ENCODE measurements around the gene OR2L8. TPM values are rescaled to one million over a fixed set of nuclear protein-coding genes. Genes with fewer than 3 reads are reported as not detected.
"Not testable (repeated sequence)": the region's sequence is repeated elsewhere in the genome, so short reads cannot be mapped to it uniquely, and the experiment has no call there.

OR2L8 gene
- total and polyA plus RNA-seq, 4 donors, result 0.69 TPM; not detected in 3

DNA sequence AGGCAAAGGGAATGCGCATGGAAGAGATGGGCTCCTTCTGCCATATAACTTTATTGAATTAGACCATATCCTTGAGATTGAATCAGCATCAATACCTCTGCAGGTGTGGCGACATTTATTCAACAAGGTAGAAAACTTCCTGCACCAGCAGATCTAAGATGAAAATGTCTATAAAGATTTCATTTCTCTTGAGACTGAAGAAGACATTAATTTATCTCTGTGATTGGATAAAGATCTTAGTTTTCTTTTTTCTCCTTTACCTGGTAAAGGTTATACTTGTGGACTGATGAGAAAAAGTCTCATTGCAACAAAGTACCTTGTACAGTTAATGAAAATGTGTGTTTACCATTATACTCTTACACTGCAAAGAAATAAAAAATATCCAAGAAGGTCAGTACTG lies 28.7 kb upstream of the OR2L8 start, which contains the start of gene OR2T8:
Gene OR2T8, plus strand, starts transcription at position 301 of the 400 bp plus-strand sequence. CDS start 766 bp downstream, outside the sequence.
- DNase-seq, result no peak
- no peaks in the 10 kb centered on the region for H3K36me3 ChIP-seq (ENCODE audit: control insufficient read depth in 1 of 2, insufficient read depth in 2 of 2, low read length in 1 of 2)
- H3K4me3 ChIP-seq (ENCODE audit: low read length in 2 of 2), result no peak within 1 kb of the TSS
- H3K9me3 ChIP-seq (ENCODE audit: control insufficient read depth, low read length), result peaks cover 2% of the 10 kb centered on the region
- intact Hi-C loops (cut with DNase I), result no loop called here
- no peaks in the 10 kb centered on the region for H3K4me1 ChIP-seq (ENCODE audit: control insufficient read depth in 1 of 2, insufficient read depth in 2 of 2, low read length in 2 of 2)
- no peak for ATAC-seq (ENCODE audit: low FRiP score)
- no peaks in the 10 kb centered on the region for H3K27me3 ChIP-seq (ENCODE audit: control insufficient read depth in 1 of 2, insufficient read depth in 2 of 2, low read length in 1 of 2)
- no peak within 1 kb of the TSS for H3K27ac ChIP-seq (ENCODE audit: low read depth in 1 of 2, low read length in 2 of 2)
- 61 to 91% methylated on average over 2 of the region's 2 CpGs for WGBS, 2 donors

DNA sequence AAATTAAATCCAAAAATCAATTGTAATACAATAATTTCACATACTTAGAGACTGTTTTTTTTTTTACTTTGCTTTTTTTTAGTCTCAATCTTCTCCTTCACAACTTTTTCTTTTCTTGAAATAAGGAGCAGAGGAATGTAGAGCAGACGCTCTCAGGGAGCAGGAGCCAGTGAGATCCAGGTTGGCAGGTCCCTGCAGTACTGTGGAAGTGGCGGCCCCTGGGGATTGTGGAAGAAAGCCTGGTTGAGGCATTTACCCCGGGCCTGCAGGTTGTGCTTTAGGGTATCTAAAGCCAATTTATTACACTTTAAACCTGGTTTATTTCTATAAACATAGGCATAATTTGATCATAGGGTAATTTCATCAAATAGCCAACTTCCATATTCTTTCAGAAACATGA lies 24.7 kb upstream of the OR2L8 start:
- H3K4me1 ChIP-seq (ENCODE audit: control insufficient read depth in 1 of 2, insufficient read depth in 2 of 2, low read length in 2 of 2), result no peaks in the 10 kb centered on the region
- DNase-seq (no peak), ATAC-seq (ENCODE audit: low FRiP score) (no peak)
- H3K27ac ChIP-seq (ENCODE audit: low read depth in 1 of 2, low read length in 2 of 2), result no peak overlapping the region
- H3K4me3 ChIP-seq (ENCODE audit: low read length in 2 of 2), result no peak overlapping the region
- 51 to 56% methylated on average over 3 of the region's 3 CpGs for WGBS, 2 donors
- intact Hi-C loops (cut with DNase I), result no loop called here
- no peaks in the 10 kb centered on the region for H3K36me3 ChIP-seq (ENCODE audit: control insufficient read depth in 1 of 2, insufficient read depth in 2 of 2, low read length in 1 of 2)
- no peaks in the 10 kb centered on the region for H3K9me3 ChIP-seq (ENCODE audit: control insufficient read depth, low read length)
- H3K27me3 ChIP-seq (ENCODE audit: control insufficient read depth in 1 of 2, insufficient read depth in 2 of 2, low read length in 1 of 2), result no peaks in the 10 kb centered on the region

DNA sequence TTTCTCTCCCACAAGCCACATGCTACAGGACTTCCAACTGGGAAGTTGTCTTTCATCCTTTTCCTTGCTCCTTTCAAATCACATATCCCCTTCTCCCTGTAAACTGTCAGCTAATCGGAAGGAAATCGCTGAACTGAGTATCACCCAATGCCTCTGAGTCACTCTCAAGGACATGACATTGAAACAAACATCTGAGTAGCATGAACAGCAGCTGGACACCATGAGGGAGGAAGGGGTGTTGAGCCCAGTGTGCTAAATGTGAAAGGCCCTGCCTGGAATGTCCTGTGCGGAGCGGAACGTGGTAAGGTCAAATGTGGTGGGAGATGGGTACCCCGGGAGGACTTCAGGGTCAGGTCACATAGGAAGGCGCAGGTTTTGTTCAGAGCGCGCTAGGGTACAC lies 23.8 kb upstream of the OR2L8 start, which contains the start of gene OR2AJ1:
Gene OR2AJ1, plus strand, starts transcription at position 22 of the 400 bp plus-strand sequence. CDS start 8,880 bp downstream, outside the sequence.
- H3K9me3 ChIP-seq (ENCODE audit: control insufficient read depth, low read length), result no peaks in the 10 kb centered on the region
- H3K27ac ChIP-seq (ENCODE audit: low read depth in 1 of 2, low read length in 2 of 2), result no peak within 1 kb of the TSS
- H3K36me3 ChIP-seq (ENCODE audit: control insufficient read depth in 1 of 2, insufficient read depth in 2 of 2, low read length in 1 of 2), result no peaks in the 10 kb centered on the region
- DNase-seq (no peak), ATAC-seq (ENCODE audit: low FRiP score) (no peak)
- H3K27me3 ChIP-seq (ENCODE audit: control insufficient read depth in 1 of 2, insufficient read depth in 2 of 2, low read length in 1 of 2), result no peaks in the 10 kb centered on the region
- H3K4me1 ChIP-seq (ENCODE audit: control insufficient read depth in 1 of 2, insufficient read depth in 2 of 2, low read length in 2 of 2), result no peaks in the 10 kb centered on the region
- H3K4me3 ChIP-seq (ENCODE audit: low read length in 2 of 2), result no peak within 1 kb of the TSS
- intact Hi-C loops (cut with DNase I), result no loop called here
- WGBS, 2 donors, result 84 to 89% methylated on average over 9 of the region's 9 CpGs

DNA sequence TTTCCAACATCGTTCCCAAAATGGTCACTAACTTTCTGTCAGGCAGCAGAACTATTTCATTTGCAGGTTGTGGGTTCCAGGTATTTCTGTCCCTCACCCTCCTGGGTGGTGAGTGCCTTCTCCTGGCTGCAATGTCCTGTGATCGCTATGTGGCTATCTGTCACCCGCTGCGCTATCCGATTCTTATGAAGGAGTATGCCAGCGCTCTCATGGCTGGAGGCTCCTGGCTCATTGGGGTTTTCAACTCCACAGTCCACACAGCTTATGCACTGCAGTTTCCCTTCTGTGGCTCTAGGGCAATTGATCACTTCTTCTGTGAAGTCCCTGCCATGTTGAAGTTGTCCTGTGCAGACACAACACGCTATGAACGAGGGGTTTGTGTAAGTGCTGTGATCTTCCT lies 14.7 kb upstream of the OR2L8 start:
- H3K27me3 ChIP-seq (ENCODE audit: control insufficient read depth in 1 of 2, insufficient read depth in 2 of 2, low read length in 1 of 2), result no peaks in the 10 kb centered on the region
- peaks cover 4% of the 10 kb centered on the region for H3K9me3 ChIP-seq (ENCODE audit: control insufficient read depth, low read length)
- 95% methylated on average over 8 of the region's 8 CpGs for WGBS, 2 donors
- H3K4me3 ChIP-seq (ENCODE audit: low read length in 2 of 2), result no peak overlapping the region
- H3K36me3 ChIP-seq (ENCODE audit: control insufficient read depth in 1 of 2, insufficient read depth in 2 of 2, low read length in 1 of 2), result no peaks in the 10 kb centered on the region
- no peak overlapping the region for H3K27ac ChIP-seq (ENCODE audit: low read depth in 1 of 2, low read length in 2 of 2)
- DNase-seq, result no peak
- no peak for ATAC-seq (ENCODE audit: low FRiP score)
- intact Hi-C loops (cut with DNase I), result no loop called here
- H3K4me1 ChIP-seq (ENCODE audit: control insufficient read depth in 1 of 2, insufficient read depth in 2 of 2, low read length in 2 of 2), result peaks cover 0 to 2% of the 10 kb centered on the region in 2 donors

DNA sequence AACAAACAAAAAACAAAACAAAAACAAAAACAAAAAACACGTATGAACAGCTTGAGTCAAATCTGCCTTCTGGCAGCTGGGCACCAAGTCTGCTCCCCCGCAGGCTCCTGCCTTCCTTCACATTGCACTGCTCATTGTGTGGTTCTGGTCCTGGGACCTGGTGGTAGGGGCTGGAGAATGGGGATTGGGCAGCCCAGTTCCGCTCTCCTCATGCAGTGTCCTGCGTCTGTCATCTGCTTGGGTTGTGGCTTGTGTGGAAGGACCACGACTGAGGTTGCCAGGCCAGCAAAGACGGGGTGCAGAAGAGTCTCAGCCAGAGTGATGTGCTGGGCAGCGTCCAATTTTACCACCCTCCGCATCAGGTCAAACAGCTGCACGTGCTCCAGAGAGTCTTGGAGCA lies 12.9 kb upstream of the OR2L8 start:
- Histone ChIP-seq H3K9me3 (ENCODE audit: control insufficient read depth, low read length) (peaks cover 4% of the 10 kb centered on the region), H3K36me3 (ENCODE audit: control insufficient read depth in 1 of 2, insufficient read depth in 2 of 2, low read length in 1 of 2) (no peaks in the 10 kb centered on the region), H3K27me3 (ENCODE audit: control insufficient read depth in 1 of 2, insufficient read depth in 2 of 2, low read length in 1 of 2) (no peaks in the 10 kb centered on the region), H3K4me3 (ENCODE audit: low read length in 2 of 2) (no peak overlapping the region), H3K27ac (ENCODE audit: low read depth in 1 of 2, low read length in 2 of 2) (no peak overlapping the region), H3K4me1 (ENCODE audit: control insufficient read depth in 1 of 2, insufficient read depth in 2 of 2, low read length in 2 of 2) (peaks cover 0 to 2% of the 10 kb centered on the region in 2 donors)
- ATAC-seq (ENCODE audit: low FRiP score), result no peak
- DNase-seq, result peak in 1 of 2 donors; percentile 62
- 92 to 93% methylated on average over 9 of the region's 9 CpGs for WGBS, 2 donors
- intact Hi-C loops (cut with DNase I), result no loop called here

DNA sequence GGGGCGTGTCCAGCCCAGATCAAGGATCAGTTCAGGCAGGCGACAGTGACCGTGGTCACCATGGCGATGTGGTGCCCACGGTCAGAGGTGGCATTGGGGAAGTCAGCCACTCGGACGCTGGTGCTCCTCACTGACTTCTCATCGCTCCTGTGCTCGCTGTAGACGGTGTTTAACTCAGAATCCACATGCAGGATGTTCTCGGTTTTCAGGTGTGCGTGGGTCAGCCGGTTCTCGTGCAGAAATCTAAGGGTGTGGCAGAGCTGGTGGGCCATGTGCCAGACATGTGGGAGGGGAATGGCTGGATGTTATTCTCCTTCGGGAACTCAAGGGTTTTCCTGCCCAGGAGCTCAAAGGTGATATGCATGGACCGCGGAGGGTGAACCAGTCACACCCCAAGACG lies 12.2 kb upstream of the OR2L8 start:
- H3K27ac ChIP-seq (ENCODE audit: low read depth in 1 of 2, low read length in 2 of 2), result no peak overlapping the region
- ATAC-seq (ENCODE audit: low FRiP score), result no peak
- no peak overlapping the region for H3K4me3 ChIP-seq (ENCODE audit: low read length in 2 of 2)
- H3K9me3 ChIP-seq (ENCODE audit: control insufficient read depth, low read length), result peaks cover 4% of the 10 kb centered on the region
- DNase-seq, result peak in 1 of 2 donors; percentile 62
- peaks cover 0 to 2% of the 10 kb centered on the region in 2 donors for H3K4me1 ChIP-seq (ENCODE audit: control insufficient read depth in 1 of 2, insufficient read depth in 2 of 2, low read length in 2 of 2)
- H3K27me3 ChIP-seq (ENCODE audit: control insufficient read depth in 1 of 2, insufficient read depth in 2 of 2, low read length in 1 of 2), result no peaks in the 10 kb centered on the region
- intact Hi-C loops (cut with DNase I), result no loop called here
- 91 to 95% methylated on average over 18 of the region's 18 CpGs for WGBS, 2 donors
- H3K36me3 ChIP-seq (ENCODE audit: control insufficient read depth in 1 of 2, insufficient read depth in 2 of 2, low read length in 1 of 2), result no peaks in the 10 kb centered on the region

DNA sequence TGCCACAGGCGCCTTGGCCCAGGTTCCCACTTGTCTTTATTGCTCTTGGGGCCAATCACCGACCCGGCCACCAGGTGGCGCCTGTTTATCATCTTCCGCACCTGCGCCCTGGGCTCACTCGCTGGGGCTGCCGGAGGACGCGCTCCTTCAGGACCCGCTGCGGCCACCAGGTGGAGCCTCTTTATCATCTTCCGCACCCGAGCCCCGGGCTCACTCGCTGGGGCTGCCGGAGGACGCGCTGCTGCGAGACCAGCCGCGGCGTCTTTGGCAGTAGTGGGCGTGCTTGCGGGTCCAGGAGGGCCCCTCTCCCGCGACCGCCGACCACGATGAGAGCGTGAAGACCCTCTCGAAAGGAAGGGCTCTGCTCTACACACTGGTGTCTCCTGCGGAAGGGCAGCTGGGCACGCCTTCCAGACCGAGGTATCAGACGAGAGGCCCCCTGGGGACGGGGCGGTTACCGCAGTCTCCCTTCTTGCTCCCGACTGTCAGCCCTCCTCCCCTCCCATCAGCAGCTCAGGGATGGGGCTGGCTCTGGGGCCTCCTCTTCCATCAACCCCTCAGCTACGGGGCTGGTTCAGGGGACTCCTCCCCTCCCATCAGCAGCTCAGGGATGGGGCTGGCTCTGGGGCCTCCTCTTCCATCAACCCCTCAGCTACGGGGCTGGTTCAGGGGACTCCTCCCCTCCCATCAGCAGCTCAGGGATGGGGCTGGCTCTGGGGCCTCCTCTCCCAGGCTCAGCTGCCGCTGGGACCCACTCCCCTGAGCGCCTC lies 11.5 kb upstream of the OR2L8 start:
- H3K27me3 ChIP-seq (ENCODE audit: control insufficient read depth in 1 of 2, insufficient read depth in 2 of 2, low read length in 1 of 2); H3K27ac ChIP-seq (ENCODE audit: low read depth in 1 of 2, low read length in 2 of 2); H3K4me1 ChIP-seq (ENCODE audit: control insufficient read depth in 1 of 2, insufficient read depth in 2 of 2, low read length in 2 of 2); H3K4me3 ChIP-seq (ENCODE audit: low read length in 2 of 2); intact Hi-C loops (cut with DNase I); H3K36me3 ChIP-seq (ENCODE audit: control insufficient read depth in 1 of 2, insufficient read depth in 2 of 2, low read length in 1 of 2); H3K9me3 ChIP-seq (ENCODE audit: control insufficient read depth, low read length): not testable (repeated sequence)
- ATAC-seq (ENCODE audit: low FRiP score), result peak; percentile 74
- WGBS, 2 donors, result 15 to 17% methylated on average over 44 of the region's 44 CpGs
- DNase-seq, result peak; percentile 87

DNA sequence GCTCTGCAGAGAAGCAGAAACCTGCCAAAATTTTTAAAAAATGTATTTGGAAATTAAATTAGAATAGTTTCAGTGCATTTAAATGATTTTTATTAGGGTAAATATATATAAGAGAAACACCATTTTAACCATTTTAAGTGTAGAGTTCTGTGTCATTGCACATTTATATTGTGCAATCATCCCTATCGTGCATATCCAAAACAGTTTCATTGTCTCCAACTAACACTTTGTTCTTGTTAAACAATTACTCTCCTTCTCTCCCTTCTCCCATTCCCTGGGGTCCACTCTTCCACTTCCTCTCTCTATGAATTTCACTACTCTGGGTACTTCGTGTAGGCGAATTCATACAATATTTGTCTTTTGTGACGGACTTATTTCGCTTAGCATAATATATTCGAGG lies 6.0 kb upstream of the OR2L8 start:
- WGBS, 2 donors, result 70 to 81% methylated on average over 6 of the region's 6 CpGs
- H3K4me1 ChIP-seq (ENCODE audit: control insufficient read depth in 1 of 2, insufficient read depth in 2 of 2, low read length in 2 of 2), result no peaks in the 10 kb centered on the region

DNA sequence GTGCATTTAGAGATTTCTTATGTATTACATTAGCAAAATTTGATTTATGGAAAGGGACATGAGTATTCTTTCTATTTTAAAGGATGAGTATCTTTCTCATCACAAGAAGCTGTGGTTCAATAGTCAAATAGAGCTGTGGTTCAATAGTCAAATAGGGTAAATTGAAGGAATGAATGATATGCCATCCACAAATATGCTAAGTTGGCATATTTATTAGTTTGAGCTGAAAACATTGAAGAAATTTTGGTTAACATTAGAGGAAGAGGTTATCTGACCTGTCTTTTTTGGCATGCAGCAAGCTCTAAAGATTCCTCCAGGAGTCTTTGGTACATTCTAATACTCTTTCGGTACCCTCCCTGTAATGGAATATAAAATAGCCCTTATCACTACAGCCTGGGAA lies 4.8 kb downstream of the OR2L8 start:
- Histone ChIP-seq H3K9me3 (ENCODE audit: control insufficient read depth, low read length) (no peaks in the 10 kb centered on the region), H3K27ac (ENCODE audit: low read depth in 1 of 2, low read length in 2 of 2) (no peak overlapping the region), H3K4me3 (ENCODE audit: low read length in 2 of 2) (no peak overlapping the region), H3K36me3 (ENCODE audit: control insufficient read depth in 1 of 2, insufficient read depth in 2 of 2, low read length in 1 of 2) (no peaks in the 10 kb centered on the region), H3K4me1 (ENCODE audit: control insufficient read depth in 1 of 2, insufficient read depth in 2 of 2, low read length in 2 of 2) (no peaks in the 10 kb centered on the region), H3K27me3 (ENCODE audit: control insufficient read depth in 1 of 2, insufficient read depth in 2 of 2, low read length in 1 of 2) (no peaks in the 10 kb centered on the region)
- intact Hi-C loops (cut with DNase I), result no loop called here
- WGBS, 2 donors, result 89 to 93% methylated on average over 1 of the region's 1 CpG
- ATAC-seq (ENCODE audit: low FRiP score) (no peak), DNase-seq (no peak)

More for the DNA sequence above, 6.0 kb upstream of the OR2L8 start:
- no peak for DNase-seq
- ATAC-seq (ENCODE audit: low FRiP score), result no peak
- Histone ChIP-seq H3K4me3 (ENCODE audit: low read length in 2 of 2) (no peak overlapping the region), H3K27me3 (ENCODE audit: control insufficient read depth in 1 of 2, insufficient read depth in 2 of 2, low read length in 1 of 2) (no peaks in the 10 kb centered on the region), H3K9me3 (ENCODE audit: control insufficient read depth, low read length) (no peaks in the 10 kb centered on the region), H3K27ac (ENCODE audit: low read depth in 1 of 2, low read length in 2 of 2) (no peak overlapping the region), H3K36me3 (ENCODE audit: control insufficient read depth in 1 of 2, insufficient read depth in 2 of 2, low read length in 1 of 2) (no peaks in the 10 kb centered on the region)
- intact Hi-C loops (cut with DNase I), result no loop called here
